Smooth muscle cell (in vitro differentiated cells): ENCODE results near the gene PMM2. TPM values are rescaled to one million over a fixed set of nuclear protein-coding genes. Genes with fewer than 3 reads are reported as not detected.

ENCODE experiments used
- DNase-seq: peaks from one replicate; lab custom pipeline; 2025; ENCODE audit not compliant: unreplicated experiment; lab: John Stamatoyannopoulos, UW
- H2AFZ ChIP-seq: fragments of 200-600 bp; sonication (generic); 2 replicates; pipeline ENCODE4 v1.6.0; 2016; ENCODE audit warnings: antibody characterized with exemption, low read depth, mild to moderate bottlenecking
- H3F3A ChIP-seq: fragments of 200-600 bp; sonication (generic); 2 replicates; pipeline ENCODE4 v1.6.0; 2017; ENCODE audit warnings: antibody characterized with exemption, low read depth
- H3K27ac ChIP-seq: fragments of 200-600 bp; sonication (generic); 2 replicates; pipeline ENCODE4 v1.5.1; 2016; ENCODE audit warnings: low read depth, mild to moderate bottlenecking
- H3K27me3 ChIP-seq: fragments of 200-600 bp; sonication (generic); 2 replicates; pipeline ENCODE4 v1.6.1; 2016; ENCODE audit warnings: low read depth, mild to moderate bottlenecking
- H3K36me3 ChIP-seq: fragments of 200-600 bp; sonication (generic); 2 replicates; pipeline ENCODE4 v1.5.1; 2016; ENCODE audit warnings: low read depth
- H3K4me1 ChIP-seq: fragments of 200-600 bp; sonication (generic); 2 replicates; pipeline ENCODE4 v1.5.1; 2016; ENCODE audit warnings: low read depth
- H3K4me2 ChIP-seq: fragments of 200-600 bp; sonication (generic); 2 replicates; pipeline ENCODE4 v1.6.0; 2016; ENCODE audit warnings: mild to moderate bottlenecking
- H3K4me3 ChIP-seq: fragments of 200-600 bp; sonication (generic); 2 replicates; pipeline ENCODE4 v1.5.1; 2016; ENCODE audit warnings: mild to moderate bottlenecking
- H3K79me2 ChIP-seq: fragments of 200-600 bp; sonication (generic); 2 replicates; pipeline ENCODE4 v1.6.0; 2016; ENCODE audit warnings: low read depth, mild to moderate bottlenecking
- H3K9ac ChIP-seq: fragments of 200-600 bp; sonication (generic); 2 replicates; pipeline ENCODE4 v1.6.0; 2016; ENCODE audit warnings: low read depth
- H3K9me3 ChIP-seq: fragments of 200-600 bp; sonication (generic); replicated peaks from 2 replicates; pipeline ENCODE4 v1.5.1; 2016; ENCODE audit warnings: low read depth
- H4K20me1 ChIP-seq: fragments of 200-600 bp; sonication (generic); 2 replicates; pipeline ENCODE4 v1.6.0; 2016; ENCODE audit warnings: low read depth
- CTCF ChIP-seq: fragments of 200-600 bp; sonication (generic); IDR thresholded peaks from 2 replicates; pipeline ENCODE4 v1.5.1; 2017; ENCODE audit warnings: borderline replicate concordance, mild to moderate bottlenecking, antibody characterized with exemption; ENCODE audit not compliant: insufficient read depth, poor library complexity, severe bottlenecking
- WGBS: methylation state at CpG from one replicate; pipeline ENCODE4 v1.1.7; 2016; ENCODE audit warnings: low lambda C conversion rate; 5-methylcytosine and 5-hydroxymethylcytosine counted together
- polyA plus RNA-seq: library from polyadenylated mRNA; unstranded; fragments of >200 nt; fragmentation: Nextera tagmentation; extraction: Ambion mirVana; gene quantifications from 2 replicates; pipeline ENCODE4 v1.2.1, GENCODE V29; 2016
- total RNA-seq: library from RNA; depleted of rRNA; stranded (reverse); fragments of >200 nt; gene quantifications from 2 replicates; pipeline ENCODE4 v1.2.3, GENCODE V29; 2014

PMM2 gene
- total and polyA plus RNA-seq, 2 experiments from 2014 or later, result 31.4 to 33.5 TPM

DNA sequence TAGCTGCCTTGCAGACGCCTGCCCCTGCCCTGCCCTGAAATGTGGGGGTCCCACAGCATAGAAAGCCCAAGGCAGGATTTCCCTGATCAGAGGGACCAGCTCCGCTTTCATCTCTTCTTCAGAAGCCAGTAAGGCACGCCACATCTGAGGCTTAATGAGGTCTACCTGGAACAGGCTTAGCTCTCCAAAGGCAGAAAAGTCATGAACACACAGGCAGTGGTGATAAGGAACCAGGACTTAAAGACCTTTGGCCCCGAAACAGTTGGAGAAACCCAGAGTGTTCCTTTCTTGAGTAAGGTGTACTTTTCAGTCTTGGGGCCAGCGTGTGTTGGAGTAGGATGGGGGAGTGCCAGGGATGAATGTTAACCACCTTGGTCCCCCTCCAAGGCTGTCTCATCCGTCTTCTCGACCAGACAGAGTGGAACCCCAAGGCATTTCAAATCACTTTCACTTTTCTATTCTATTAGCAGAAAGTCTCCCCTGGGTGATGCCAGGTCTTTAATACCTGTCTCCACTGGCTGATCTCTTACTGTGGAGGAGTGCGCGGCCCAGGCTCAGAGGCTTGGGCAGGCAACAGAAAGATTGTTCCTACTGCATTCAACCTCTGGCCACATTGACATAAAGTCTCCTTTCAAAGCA is 44.1 kb upstream of the PMM2 start:
- H3K4me2 ChIP-seq, result no peak overlapping the region
- 76% methylated on average over 9 of the region's 9 CpGs for WGBS

GRCh38 chr16:8756755-8757154 is 40.9 kb upstream of the PMM2 start:
- DNase-seq, result no peak
- no peak overlapping the region for H3K4me2 ChIP-seq
- WGBS, result 91% methylated on average over 5 of the region's 5 CpGs

More for the DNA sequence above, 44.1 kb upstream of the PMM2 start:
- H3K79me2 ChIP-seq, result no peaks in the 10 kb centered on the region
- no peak overlapping the region for H3K9ac ChIP-seq
- no peaks in the 10 kb centered on the region for H3K4me1 ChIP-seq
- no peak overlapping the region for H3K4me3 ChIP-seq
- H3K27me3 ChIP-seq, result no peaks in the 10 kb centered on the region
- no peaks in the 10 kb centered on the region for H4K20me1 ChIP-seq
- H3F3A ChIP-seq, result no peaks in the 10 kb centered on the region
- no peak overlapping the region for H3K27ac ChIP-seq
- no peak overlapping the region for H2AFZ ChIP-seq
- TF ChIP-seq CTCF, result no peak
- no peak for DNase-seq
- H3K9me3 ChIP-seq, result no peaks in the 10 kb centered on the region
- H3K36me3 ChIP-seq, result no peaks in the 10 kb centered on the region

GRCh38 chr16:8758022-8758421 is 39.6 kb upstream of the PMM2 start:
- Histone ChIP-seq H3K36me3 (no peaks in the 10 kb centered on the region), H3F3A (no peaks in the 10 kb centered on the region), H3K4me1 (no peaks in the 10 kb centered on the region), H3K79me2 (no peaks in the 10 kb centered on the region), H3K27ac (no peak overlapping the region), H2AFZ (no peak overlapping the region), H3K9ac (no peak overlapping the region), H3K27me3 (no peaks in the 10 kb centered on the region), H3K9me3 (no peaks in the 10 kb centered on the region), H3K4me3 (no peak overlapping the region), H4K20me1 (no peaks in the 10 kb centered on the region), H3K4me2 (no peak overlapping the region)
- no peak for DNase-seq
- 93% methylated on average over 6 of the region's 6 CpGs for WGBS
- no peak for TF ChIP-seq CTCF

More at GRCh38 chr16:8756755-8757154, 40.9 kb upstream of the PMM2 start:
- Histone ChIP-seq H2AFZ (no peak overlapping the region), H3K79me2 (no peaks in the 10 kb centered on the region), H3K4me3 (no peak overlapping the region), H3K4me1 (no peaks in the 10 kb centered on the region), H3K36me3 (no peaks in the 10 kb centered on the region), H3K9me3 (no peaks in the 10 kb centered on the region), H3F3A (no peaks in the 10 kb centered on the region), H3K9ac (no peak overlapping the region), H4K20me1 (no peaks in the 10 kb centered on the region), H3K27ac (no peak overlapping the region), H3K27me3 (no peaks in the 10 kb centered on the region)
- no peak for TF ChIP-seq CTCF

GRCh38 chr16:8760021-8760420 is 37.6 kb upstream of the PMM2 start:
- DNase-seq, result no peak
- Histone ChIP-seq H3K27ac (no peak overlapping the region), H3K4me1 (no peaks in the 10 kb centered on the region), H2AFZ (no peak overlapping the region), H3F3A (no peaks in the 10 kb centered on the region), H3K36me3 (no peaks in the 10 kb centered on the region), H3K79me2 (no peaks in the 10 kb centered on the region), H3K27me3 (no peaks in the 10 kb centered on the region), H3K9me3 (no peaks in the 10 kb centered on the region), H3K4me2 (no peak overlapping the region), H3K4me3 (no peak overlapping the region), H4K20me1 (no peaks in the 10 kb centered on the region), H3K9ac (no peak overlapping the region)
- 95% methylated on average over 10 of the region's 10 CpGs for WGBS
- no peak for TF ChIP-seq CTCF
